Lower leg skin (tissue), 4 donors: Measurements from ENCODE around the gene TPRN. TPM values are rescaled to one million over a fixed set of nuclear protein-coding genes. Genes with fewer than 3 reads are reported as not detected.

ENCODE experiments used
- DNase-seq, 2 donors: peaks; one replicate each; pipeline ENCODE4 v3.0.0-alpha.2; 2019; ENCODE audit warnings: low spot score in 2 of 2
- H3K4me3 ChIP-seq: fragments of 200-600 bp; sonication (generic); 2 replicates; pipeline ENCODE4 v1.5.1; 2017; ENCODE audit warnings: mild to moderate bottlenecking, low read depth; ENCODE audit not compliant: poor library complexity, severe bottlenecking
- POLR2A ChIP-seq, 2 donors: fragments of 450-650 bp; IDR thresholded peaks; one replicate each; pipeline ENCODE4 v1.6.1; 2016 to 2017; ENCODE audit warnings: antibody characterized with exemption in 2 of 2, mild to moderate bottlenecking in 1 of 2, moderate library complexity in 1 of 2
- WGBS, 2 donors: methylation state at CpG; one replicate each; pipeline ENCODE4 v1.1.5; 2018; 5-methylcytosine and 5-hydroxymethylcytosine counted together
- intact Hi-C: fragments of 100-400 bp; cut with DNase I; formaldehyde crosslinking; loops from one replicate; pipeline ENCODE4 v1.15.0; 2023; ENCODE audit warnings: low total_unique reads
- total RNA-seq, 4 donors: library from RNA; depleted of rRNA; stranded (reverse); fragments of >200 nt; gene quantifications; one replicate each; pipeline ENCODE4 v1.1.0, GENCODE V29; 2016
- TF ChIP-seq, protein P1 (sequence below), 3 donors: fragments of 450-650 bp; IDR thresholded peaks; one replicate each; pipeline ENCODE4 v1.5.1; 2016; ENCODE audit warnings: antibody characterized with exemption in 3 of 3, mild to moderate bottlenecking in 3 of 3, moderate library complexity in 2 of 3

The TPRN gene
- total RNA-seq, 4 donors from 2014 or later, result 27.6 to 34.2 (median 29.1) TPM

DNA sequence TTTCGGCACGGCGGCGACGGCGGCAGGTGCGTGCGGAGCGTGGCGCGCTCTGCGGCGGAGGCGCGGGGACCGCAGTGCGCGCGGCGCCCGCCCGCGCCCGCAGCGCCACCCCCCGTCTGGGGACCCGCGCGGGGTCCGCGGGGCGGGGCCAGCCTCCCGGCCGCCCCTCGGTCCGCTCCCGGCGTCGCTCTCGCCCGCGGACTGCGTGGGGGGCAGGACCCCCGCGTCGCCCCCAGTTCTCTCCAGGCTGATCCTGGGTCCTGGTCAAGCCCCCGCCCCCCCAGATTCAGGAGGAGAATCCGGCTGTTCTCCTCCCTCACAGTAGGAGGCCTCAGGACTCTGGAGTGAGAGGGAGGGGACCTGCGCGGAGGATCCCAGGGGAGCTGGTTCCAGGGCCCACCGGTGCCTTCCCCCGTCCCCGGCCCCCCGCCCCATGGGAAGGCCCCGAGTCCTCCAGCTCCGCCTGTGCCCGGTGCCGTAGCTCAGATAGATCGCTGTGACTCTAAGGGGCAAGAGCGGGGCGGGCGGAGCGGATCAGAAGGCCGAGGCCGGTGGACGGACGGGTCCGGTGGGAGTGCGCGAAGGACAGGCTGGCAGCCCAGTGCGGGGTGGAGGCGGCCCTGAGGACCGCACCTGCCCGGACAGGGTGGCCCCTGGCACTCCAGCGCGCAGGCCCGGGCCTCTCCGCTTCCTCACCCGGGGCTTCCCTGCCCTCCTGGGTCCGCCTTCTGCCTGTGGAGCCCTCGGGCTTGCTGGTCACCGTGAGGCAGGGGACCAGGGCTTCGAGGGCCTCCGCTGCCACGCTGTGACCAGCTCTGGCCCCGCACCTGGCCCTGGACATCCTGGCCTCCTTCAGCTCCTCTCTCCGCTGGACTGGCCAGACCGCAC is 21.9 kb upstream of the TPRN start, which contains the start of gene RNF208:
TSS of gene RNF208 (minus strand) at position 51 of the 888 bp plus-strand sequence. CDS start 1,028 bp downstream, outside the sequence.
- WGBS, 2 donors, result 5 to 10% methylated on average over 12 to 29 of the region's 88 CpGs
- H3K4me3 ChIP-seq, result peak within 1 kb of the TSS; percentile 27
- TF ChIP-seq POLR2A (IDR thresholded peaks at IDR 0.05), result no peak
- TF ChIP-seq, protein P1, sequence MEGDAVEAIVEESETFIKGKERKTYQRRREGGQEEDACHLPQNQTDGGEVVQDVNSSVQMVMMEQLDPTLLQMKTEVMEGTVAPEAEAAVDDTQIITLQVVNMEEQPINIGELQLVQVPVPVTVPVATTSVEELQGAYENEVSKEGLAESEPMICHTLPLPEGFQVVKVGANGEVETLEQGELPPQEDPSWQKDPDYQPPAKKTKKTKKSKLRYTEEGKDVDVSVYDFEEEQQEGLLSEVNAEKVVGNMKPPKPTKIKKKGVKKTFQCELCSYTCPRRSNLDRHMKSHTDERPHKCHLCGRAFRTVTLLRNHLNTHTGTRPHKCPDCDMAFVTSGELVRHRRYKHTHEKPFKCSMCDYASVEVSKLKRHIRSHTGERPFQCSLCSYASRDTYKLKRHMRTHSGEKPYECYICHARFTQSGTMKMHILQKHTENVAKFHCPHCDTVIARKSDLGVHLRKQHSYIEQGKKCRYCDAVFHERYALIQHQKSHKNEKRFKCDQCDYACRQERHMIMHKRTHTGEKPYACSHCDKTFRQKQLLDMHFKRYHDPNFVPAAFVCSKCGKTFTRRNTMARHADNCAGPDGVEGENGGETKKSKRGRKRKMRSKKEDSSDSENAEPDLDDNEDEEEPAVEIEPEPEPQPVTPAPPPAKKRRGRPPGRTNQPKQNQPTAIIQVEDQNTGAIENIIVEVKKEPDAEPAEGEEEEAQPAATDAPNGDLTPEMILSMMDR (IDR thresholded peaks at IDR 0.05), result no peak
- intact Hi-C loops, result no loop called here
- DNase-seq, result no peak

DNA sequence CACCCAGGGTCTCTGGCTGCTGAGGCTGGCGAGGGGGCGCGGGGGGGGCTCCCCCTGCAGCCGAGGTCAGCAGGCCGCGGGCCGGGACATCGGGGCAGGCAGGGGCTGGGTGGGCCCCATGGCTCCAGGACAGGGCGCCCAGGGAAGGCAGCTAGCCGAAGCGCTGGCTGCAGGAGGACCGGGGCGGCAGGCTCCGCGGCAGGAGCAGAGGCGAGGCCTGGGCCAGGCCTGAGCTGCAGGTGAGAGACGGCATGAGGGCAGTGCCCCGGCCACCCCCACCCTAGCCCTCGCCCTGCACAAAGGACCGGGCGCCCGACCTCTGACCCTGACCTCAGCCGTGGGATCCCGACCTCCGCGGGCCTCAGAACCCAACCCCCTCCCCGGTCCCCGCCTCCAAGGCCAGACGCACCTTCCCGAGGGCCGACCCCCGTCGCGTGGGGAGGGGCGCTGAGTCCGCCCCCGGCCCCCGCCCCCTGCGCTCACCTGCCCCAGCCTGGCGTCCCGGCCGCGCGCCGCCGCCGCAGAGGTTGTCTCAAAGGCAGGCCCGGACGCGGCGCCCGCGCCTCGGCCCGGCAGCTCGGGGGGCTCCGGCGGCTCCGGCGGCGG is 21.1 kb upstream of the TPRN start:
- 21 to 27% methylated on average over 9 to 28 of the region's 61 CpGs for WGBS, 2 donors
- DNase-seq, result no peak
- no peak for TF ChIP-seq POLR2A (IDR thresholded peaks at IDR 0.05)
- TF ChIP-seq, protein P1 (IDR thresholded peaks at IDR 0.05), result no peak
- intact Hi-C loops, result no loop called here
- no peak overlapping the region for H3K4me3 ChIP-seq

DNA sequence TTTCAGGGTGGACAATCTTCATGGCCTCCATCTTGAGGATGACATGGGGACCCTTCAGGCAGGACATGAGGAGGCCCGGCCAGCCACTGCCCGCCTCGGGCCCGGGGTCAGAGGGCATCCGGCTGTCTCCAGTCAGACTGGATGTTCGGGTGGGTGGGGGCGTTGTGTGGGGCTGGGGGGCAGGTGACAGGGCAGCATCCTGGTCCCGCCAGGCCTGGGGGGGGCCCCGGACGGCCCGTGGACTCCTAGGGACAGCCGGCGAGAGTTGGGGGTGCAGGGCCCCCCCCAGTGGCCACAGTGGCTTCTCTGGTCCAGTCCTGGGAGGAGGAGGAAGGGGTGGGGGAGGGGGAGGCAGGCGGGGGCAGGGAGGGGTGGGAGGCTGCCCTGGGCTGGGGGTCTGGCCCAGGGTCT is 20.6 kb upstream of the TPRN start:
- no peak for DNase-seq
- H3K4me3 ChIP-seq, result no peak overlapping the region
- TF ChIP-seq POLR2A (IDR thresholded peaks at IDR 0.05), result no peak
- TF ChIP-seq, protein P1 (IDR thresholded peaks at IDR 0.05), result no peak
- WGBS, 2 donors, result 77 to 81% methylated on average over 6 to 8 of the region's 14 CpGs
- intact Hi-C loops, result no loop called here

DNA sequence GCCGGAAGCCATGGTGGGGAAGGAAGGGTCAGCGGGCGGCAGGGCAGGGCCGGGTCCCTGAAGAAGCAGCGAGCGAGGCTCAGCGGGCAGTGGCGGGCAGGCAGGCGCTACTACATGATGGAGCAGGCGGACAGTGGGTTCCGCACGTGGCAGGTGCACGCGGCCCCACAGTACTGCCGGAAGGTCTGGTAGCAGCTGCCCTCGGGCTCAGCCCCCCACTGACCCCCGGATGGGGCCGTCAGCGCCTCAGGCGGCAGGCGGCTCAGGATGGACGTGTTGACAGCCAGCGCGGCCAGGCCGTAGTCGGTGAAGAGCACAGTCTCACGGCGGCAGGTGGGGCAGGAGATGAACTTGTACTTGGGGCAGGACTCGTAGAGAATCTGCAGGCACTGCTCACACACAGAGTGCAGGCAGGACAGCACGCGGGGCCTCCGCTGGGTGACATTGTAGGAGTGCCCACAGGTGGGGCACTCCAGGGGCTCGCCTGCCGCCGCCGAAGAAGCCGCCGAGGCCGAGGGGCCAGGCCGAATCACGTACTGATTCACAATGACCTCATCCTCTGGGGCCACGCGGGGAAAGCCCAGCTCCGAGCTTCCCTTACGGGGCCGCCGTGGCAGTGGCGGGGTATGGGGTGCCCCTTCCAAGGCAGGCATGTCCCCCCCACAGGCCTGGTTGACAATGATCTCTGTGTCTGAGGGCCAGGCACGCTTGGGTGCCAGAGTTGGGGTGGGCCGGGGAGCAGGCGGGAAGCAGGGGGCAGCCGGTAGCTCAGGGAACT is 20.0 kb upstream of the TPRN start:
- intact Hi-C loops, result no loop called here
- TF ChIP-seq, protein P1 (IDR thresholded peaks at IDR 0.05), result no peak
- no peak for TF ChIP-seq POLR2A (IDR thresholded peaks at IDR 0.05)
- no peak for DNase-seq
- 89 to 91% methylated on average over 38 to 52 of the region's 52 CpGs for WGBS, 2 donors
- no peak overlapping the region for H3K4me3 ChIP-seq

GRCh38 chr9:137219757-137220316 is 19.3 kb upstream of the TPRN start:
- no peak overlapping the region for H3K4me3 ChIP-seq
- 76 to 85% methylated on average over 3 to 10 of the region's 10 CpGs for WGBS, 2 donors
- intact Hi-C loops, result no loop called here
- no peak for DNase-seq
- TF ChIP-seq, protein P1 (IDR thresholded peaks at IDR 0.05), result no peak
- no peak for TF ChIP-seq POLR2A (IDR thresholded peaks at IDR 0.05)
